ENCODE data around the gene GLYATL3. TPM values are rescaled to one million over a fixed set of nuclear protein-coding genes. Genes with fewer than 3 reads are reported as not detected.
"Not testable (repeated sequence)": the region's sequence is repeated elsewhere in the genome, so short reads cannot be mapped to it uniquely, and the experiment has no call there.

GLYATL3 gene
- not detected for polyA plus RNA-seq (2013, experiment 1 of 2; ENCODE audit: insufficient read length)
- polyA plus RNA-seq (2013, experiment 2 of 2; ENCODE audit: insufficient read length): not detected

- no peak for DNase-seq
Observed at GRCh38 chr6:49499623-49500022, at the start of gene GLYATL3. TSS of gene GLYATL3 (plus strand) at chr6:49499923. CDS start at chr6:49511991, 12,068 bp downstream.

GRCh38 chr6:49453221-49453620 is 46.5 kb upstream of the GLYATL3 start:
- DNase-seq: no peak

GRCh38 chr6:49454787-49455709 is 44.7 kb upstream of the GLYATL3 start:
- DNase-seq: no peak

GRCh38 chr6:49457771-49458170 is 42.0 kb upstream of the GLYATL3 start:
- DNase-seq: peak; percentile 38

GRCh38 chr6:49462071-49462470 is 37.7 kb upstream of the GLYATL3 start:
- DNase-seq: no peak

- no peak for DNase-seq
Observed at GRCh38 chr6:49462599-49462926, 37.2 kb upstream of the GLYATL3 start.

GRCh38 chr6:49462927-49463611 is 36.7 kb upstream of the GLYATL3 start, which contains the start of the genes CENPQ and MMUT:
TSS of gene CENPQ (plus strand) at chr6:49463370. CDS start at chr6:49470177, 6,807 bp downstream.
TSS of gene MMUT (minus strand) at chr6:49463253. CDS start at chr6:49459466, 3,787 bp downstream.
- DNase-seq: peak; percentile 92

GRCh38 chr6:49463612-49463967 is 36.1 kb upstream of the GLYATL3 start:
- DNase-seq: no peak

GRCh38 chr6:49464691-49465090 is 35.0 kb upstream of the GLYATL3 start:
- DNase-seq: no peak

GRCh38 chr6:49468042-49468441 is 31.7 kb upstream of the GLYATL3 start:
- DNase-seq: no peak

- not testable (repeated sequence) for DNase-seq
Observed at GRCh38 chr6:49476564-49476963, 23.2 kb upstream of the GLYATL3 start.

- no peak for DNase-seq
Observed at GRCh38 chr6:49479308-49479970, 20.3 kb upstream of the GLYATL3 start.

GRCh38 chr6:49481846-49482245 is 17.9 kb upstream of the GLYATL3 start:
- DNase-seq: not testable (repeated sequence)

GRCh38 chr6:49483380-49483779 is 16.3 kb upstream of the GLYATL3 start:
- DNase-seq: not testable (repeated sequence)

- no peak for DNase-seq
Observed at GRCh38 chr6:49490633-49491032, 9.1 kb upstream of the GLYATL3 start.

GRCh38 chr6:49497304-49497703 is 2.4 kb upstream of the GLYATL3 start:
- DNase-seq: no peak

GRCh38 chr6:49499126-49499525 is 597 bp upstream of the GLYATL3 start:
- DNase-seq: no peak

GRCh38 chr6:49504666-49505065 is 4.9 kb downstream of the GLYATL3 start:
- no peak for DNase-seq

GRCh38 chr6:49506569-49507111 is 6.9 kb downstream of the GLYATL3 start:
- no peak for DNase-seq

- no peak for DNase-seq
Observed at GRCh38 chr6:49509342-49509741, 9.6 kb downstream of the GLYATL3 start.

- peak; percentile 52 for DNase-seq
Observed at GRCh38 chr6:49513153-49513989, 13.6 kb downstream of the GLYATL3 start.

Data from fibroblast of skin of abdomen (primary cell).